Suppressor macrophage treated with lipopolysaccharide for 1 hour (primary cell): ENCODE results near the gene BICC1.

Experiments used
- DNase-seq, 3 donors: peaks; one replicate each; pipeline ENCODE4 v3.0.0-alpha.2; 2020 to 2022

Gene BICC1

DNA sequence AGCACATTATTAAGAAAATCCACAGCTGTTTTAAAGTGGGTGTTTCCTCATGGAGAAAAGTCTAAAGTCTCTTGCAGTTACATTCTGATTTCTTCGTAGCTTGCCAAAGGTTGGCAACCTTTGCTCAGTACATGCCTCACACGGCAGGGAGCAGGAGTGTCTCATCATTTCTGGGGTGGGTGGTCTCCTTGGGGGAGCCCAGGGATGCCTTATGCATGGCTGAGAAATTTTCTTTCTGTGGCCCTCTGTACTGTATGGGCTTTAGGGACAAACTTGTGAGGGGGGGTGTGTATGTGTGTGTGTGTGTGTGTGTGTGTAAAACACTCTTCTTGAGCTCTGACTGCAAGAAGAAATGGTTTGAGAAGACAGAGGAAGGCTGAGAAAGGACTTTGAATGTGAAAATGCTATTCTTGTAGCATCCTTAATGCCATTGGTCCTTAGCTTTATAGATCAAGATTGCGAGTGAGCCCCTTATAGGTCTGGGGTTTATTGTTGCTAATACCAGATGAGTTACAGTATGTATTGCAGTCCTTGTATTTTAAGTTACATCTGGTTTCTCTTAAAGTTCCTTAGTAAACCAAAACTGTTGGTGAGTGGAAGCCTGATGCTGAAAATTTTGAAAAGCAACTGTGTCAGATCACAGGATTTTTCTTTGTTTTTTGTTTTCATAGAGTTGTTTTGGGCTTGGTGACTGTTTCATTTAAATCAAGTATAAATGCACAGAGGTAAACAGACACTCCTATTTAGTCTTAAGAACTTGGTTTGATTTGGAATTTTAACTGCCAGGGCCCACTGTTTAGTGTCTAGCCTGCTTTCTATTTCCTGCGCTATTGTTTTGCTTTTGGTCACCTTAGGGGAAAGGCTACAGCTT is 242.0 kb downstream of the BICC1 start:
- no peak for DNase-seq

- no peak for DNase-seq
Observed at GRCh38 chr10:58755340-58755610, 242.6 kb downstream of the BICC1 start.

- DNase-seq = no peak
Observed at GRCh38 chr10:58755677-58756076, 243.0 kb downstream of the BICC1 start.

- no peak for DNase-seq
Observed at GRCh38 chr10:58756130-58756719, 243.6 kb downstream of the BICC1 start.

- no peak for DNase-seq
Observed at GRCh38 chr10:58757352-58758065, 244.8 kb downstream of the BICC1 start.

GRCh38 chr10:58758321-58758720 is 245.6 kb downstream of the BICC1 start:
- no peak for DNase-seq

- DNase-seq = no peak
Observed at GRCh38 chr10:58764087-58764747, 251.5 kb downstream of the BICC1 start.

- no peak for DNase-seq
Observed at GRCh38 chr10:58765910-58766309, 253.2 kb downstream of the BICC1 start.

- DNase-seq = no peak
Observed at GRCh38 chr10:58767652-58768051, 255.0 kb downstream of the BICC1 start.

GRCh38 chr10:58771863-58772262 is 259.2 kb downstream of the BICC1 start:
- DNase-seq = no peak

DNA sequence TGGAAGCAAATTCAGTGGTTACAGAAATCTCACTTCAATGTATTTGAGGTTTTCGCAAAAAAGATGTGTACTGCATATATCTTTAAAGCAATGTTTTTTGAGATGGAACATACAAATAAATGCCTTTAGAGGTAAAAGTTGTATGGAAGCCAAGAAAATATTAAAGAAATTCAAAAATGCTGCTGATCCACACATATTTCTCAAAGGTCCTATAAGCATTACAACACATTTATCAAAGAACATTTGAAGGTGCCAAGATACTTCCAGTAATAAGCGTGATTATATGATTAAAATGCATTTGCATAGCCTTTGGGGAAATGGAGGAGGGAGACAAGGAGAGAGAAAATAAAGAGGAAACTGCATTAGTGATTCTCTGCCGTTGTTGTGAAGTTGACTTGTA is 260.1 kb downstream of the BICC1 start:
- no peak for DNase-seq

- DNase-seq = no peak
Observed at GRCh38 chr10:58773341-58773740, 260.7 kb downstream of the BICC1 start.

GRCh38 chr10:58773944-58774343 is 261.3 kb downstream of the BICC1 start:
- no peak for DNase-seq

- DNase-seq = no peak
Observed at GRCh38 chr10:58775960-58776567, 263.4 kb downstream of the BICC1 start.

GRCh38 chr10:58776568-58777318 is 264.1 kb downstream of the BICC1 start:
- DNase-seq = no peak

- no peak for DNase-seq
Observed at GRCh38 chr10:58778966-58779365, 266.3 kb downstream of the BICC1 start.

DNA sequence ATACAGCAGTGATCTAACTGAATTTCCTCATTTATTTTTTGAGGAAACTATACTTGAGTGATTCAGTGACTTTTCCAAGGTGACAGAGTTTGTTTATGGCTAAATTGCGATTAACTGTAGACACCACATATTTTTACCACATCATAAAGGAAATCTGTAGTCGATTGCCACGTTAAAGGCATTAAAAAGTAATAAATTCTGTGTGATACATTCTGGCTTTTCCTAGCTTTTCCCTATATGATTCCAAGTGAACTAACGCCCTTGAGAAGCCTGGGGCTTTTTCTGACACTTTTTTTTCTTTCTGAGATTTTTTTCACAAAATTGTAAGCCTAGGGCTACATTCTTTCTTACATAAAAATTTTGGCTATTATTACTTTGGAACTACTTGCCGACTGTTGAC is 266.9 kb downstream of the BICC1 start:
- no peak for DNase-seq

DNA sequence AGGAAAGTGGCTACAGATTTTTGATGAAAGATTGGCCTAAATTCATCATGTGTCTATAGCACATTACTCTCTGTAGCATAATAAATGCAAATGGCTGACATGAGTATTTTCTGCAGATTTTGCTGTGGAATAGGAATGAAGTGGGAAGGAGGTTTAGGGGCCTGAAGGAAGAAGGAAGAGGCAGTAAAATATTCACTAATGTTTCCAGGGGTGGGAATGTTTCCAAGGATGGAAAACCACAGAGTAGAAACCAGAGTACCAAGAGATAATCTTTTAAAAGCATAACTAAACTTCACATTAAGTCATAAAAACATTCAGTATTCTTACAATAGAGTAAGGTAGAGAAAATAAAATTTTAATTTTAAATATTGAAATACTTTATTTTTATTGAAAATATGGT is 267.8 kb downstream of the BICC1 start:
- DNase-seq = no peak

DNA sequence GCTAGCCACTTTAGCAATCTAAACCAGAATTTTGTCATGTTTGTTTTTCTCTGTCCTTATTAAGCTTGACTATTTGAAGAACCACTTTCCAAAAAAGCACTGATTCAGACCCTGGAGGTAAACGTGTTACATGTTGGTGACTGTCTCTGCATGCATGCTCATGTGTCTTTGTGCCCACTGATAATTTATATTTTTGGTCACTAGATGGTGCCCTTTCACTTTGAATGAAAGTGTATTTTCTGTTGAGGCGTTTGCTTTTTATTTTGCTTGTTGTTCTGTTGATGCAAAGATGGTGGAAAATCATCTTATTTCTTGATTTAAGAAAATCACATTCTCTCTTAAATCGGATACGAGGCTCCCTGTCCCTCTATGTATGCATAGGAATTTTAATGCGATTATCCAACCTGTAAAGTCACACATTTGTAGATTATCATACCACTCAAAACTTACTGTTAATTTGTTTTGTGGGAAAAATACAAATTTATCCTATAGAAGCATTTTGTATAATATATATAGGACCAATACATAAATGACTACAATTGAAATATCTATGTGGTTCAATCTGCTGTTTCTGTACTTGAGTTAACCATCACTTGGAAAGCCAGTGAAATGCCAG is 269.3 kb downstream of the BICC1 start:
- peak; percentile 37 to 56 (median 56) for DNase-seq

DNA sequence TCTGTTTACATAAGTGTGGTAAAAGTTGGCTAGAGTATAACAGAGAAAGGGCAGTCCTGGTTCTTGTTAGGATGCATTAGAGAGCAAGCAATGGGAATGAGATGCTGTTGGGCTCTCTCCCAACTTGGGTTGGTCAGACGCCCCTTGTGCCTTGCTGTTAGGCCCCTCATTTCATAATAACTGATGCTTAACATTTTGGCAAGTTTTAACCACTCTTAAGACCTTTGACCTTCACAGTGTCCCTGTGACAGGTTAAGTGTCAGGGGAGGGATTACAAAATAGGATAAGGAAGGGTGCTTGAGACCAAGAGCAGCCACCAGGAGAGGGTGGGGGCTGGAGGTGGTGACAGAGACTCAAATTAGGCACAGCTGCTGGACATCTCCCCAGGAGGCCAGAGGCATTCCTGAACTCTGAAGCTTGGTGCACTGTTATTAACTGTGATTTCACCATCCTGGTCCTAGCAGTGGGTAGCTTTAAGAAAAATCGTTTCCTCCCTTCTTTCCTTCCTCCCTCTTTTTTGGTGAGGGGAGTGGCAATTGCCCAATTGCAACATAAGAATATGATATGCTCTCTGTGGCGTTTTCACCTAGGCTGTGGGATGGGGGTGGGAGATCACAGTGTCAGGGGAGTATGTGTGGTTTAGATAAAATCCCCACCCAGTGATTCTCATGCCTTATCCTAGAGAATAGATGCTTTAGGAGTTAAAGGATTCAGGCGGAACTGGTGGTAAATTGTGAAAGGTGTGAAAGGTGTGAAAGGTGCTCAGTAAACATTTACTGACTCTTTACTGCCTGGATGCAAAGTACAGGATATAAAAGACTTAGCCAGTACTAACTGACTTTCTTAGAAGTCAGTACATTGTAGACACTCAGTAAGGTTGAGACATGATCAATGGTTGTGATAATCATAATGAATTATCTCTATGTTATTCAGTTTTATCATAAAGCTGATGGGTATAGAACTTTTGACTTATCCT is 270.5 kb downstream of the BICC1 start:
- DNase-seq = no peak

DNA sequence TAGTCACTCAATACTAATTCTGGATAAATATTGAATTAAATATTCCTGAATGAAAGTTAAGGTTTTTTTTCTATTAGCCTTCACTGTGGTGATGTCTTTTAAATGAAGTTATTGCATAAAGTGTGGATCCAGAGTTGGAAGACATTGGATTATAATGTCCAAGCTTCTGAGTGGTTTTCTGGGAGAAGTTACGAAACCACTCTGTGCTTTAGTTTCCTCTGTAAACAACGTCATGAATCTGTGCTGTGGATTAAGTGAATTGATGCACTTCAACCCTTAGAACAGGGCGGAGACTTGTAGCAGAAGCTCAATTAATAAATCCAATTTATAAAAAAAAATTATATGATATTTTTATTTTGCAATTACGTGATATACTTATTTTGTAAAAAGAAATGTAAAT is 271.7 kb downstream of the BICC1 start:
- no peak for DNase-seq
